Measurements from ENCODE around the gene RPL15.

DNA sequence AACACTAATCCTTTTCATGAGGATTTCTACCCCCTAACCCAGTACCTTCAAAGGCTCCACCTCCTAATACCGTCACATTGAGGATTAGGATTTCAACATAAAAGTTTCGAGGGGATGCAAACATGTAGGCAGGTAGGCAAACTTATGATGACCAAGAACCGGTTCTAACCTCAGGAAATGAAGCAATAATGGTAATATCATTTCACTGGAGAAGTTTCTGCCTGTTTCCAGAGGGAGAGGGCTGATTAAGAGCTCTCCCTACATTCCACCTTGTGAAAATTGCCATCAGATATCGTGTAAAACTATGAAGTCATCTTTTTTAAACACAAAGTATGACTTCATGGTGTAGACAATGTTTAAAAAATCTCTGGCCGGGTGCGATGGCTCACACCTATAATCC is 31.7 kb upstream of the RPL15 start:
- TF ChIP-seq POLR2AphosphoS5 (IDR thresholded peaks at IDR 0.05; ENCODE audit: low read depth, low read length) (no peak), POLR2A (IDR thresholded peaks at IDR 0.05; ENCODE audit: low read depth, low read length) (no peak)

Data from GM12891 (cell line).